ENCODE data around the gene COL11A2.
A peak's percentile ranks its signal among the peaks of the same experiment; 100 is the strongest.

The COL11A2 gene

GRCh38 chr6:33124947-33125346 lies 67.3 kb downstream of the COL11A2 start:
- Mint-ChIP-seq H3K4me1 (ENCODE audit: low read depth) (peaks cover 26% of the 10 kb centered on the region), H3K36me3 (ENCODE audit: low read depth) (peaks cover 1% of the 10 kb centered on the region), H3K9me3 (peaks cover 9% of the 10 kb centered on the region), H3K27me3 (ENCODE audit: low read depth) (peaks cover 18% of the 10 kb centered on the region), H3K27ac (no peak overlapping the region), H3K4me3 (no peak overlapping the region)
- DNase-seq (ENCODE audit: low spot score): no peak

- H3K9me3 Mint-ChIP-seq: peaks cover 9% of the 10 kb centered on the region
- no peak overlapping the region for H3K4me3 Mint-ChIP-seq
- H3K4me1 Mint-ChIP-seq (ENCODE audit: low read depth): peaks cover 23% of the 10 kb centered on the region
- peaks cover 1% of the 10 kb centered on the region for H3K36me3 Mint-ChIP-seq (ENCODE audit: low read depth)
- peaks cover 21% of the 10 kb centered on the region for H3K27me3 Mint-ChIP-seq (ENCODE audit: low read depth)
- no peak for DNase-seq (ENCODE audit: low spot score)
- no peak overlapping the region for H3K27ac Mint-ChIP-seq
Observed at GRCh38 chr6:33124525-33124901, 67.8 kb downstream of the COL11A2 start.

GRCh38 chr6:33123732-33124524 lies 68.3 kb downstream of the COL11A2 start:
- H3K4me1 Mint-ChIP-seq (ENCODE audit: low read depth): peaks cover 17% of the 10 kb centered on the region

GRCh38 chr6:33123181-33123580 lies 69.1 kb downstream of the COL11A2 start:
- no peak overlapping the region for H3K27ac Mint-ChIP-seq
- H3K36me3 Mint-ChIP-seq (ENCODE audit: low read depth): peaks cover 1% of the 10 kb centered on the region
- DNase-seq (ENCODE audit: low spot score): no peak
- H3K9me3 Mint-ChIP-seq: peaks cover 9% of the 10 kb centered on the region
- H3K27me3 Mint-ChIP-seq (ENCODE audit: low read depth): peaks cover 33% of the 10 kb centered on the region
- H3K4me1 Mint-ChIP-seq (ENCODE audit: low read depth): peaks cover 9% of the 10 kb centered on the region
- no peak overlapping the region for H3K4me3 Mint-ChIP-seq

More at GRCh38 chr6:33123732-33124524, 68.3 kb downstream of the COL11A2 start:
- H3K9me3 Mint-ChIP-seq: peaks cover 9% of the 10 kb centered on the region
- H3K4me3 Mint-ChIP-seq: no peak overlapping the region
- H3K27me3 Mint-ChIP-seq (ENCODE audit: low read depth): peaks cover 27% of the 10 kb centered on the region
- no peak for DNase-seq (ENCODE audit: low spot score)
- peaks cover 1% of the 10 kb centered on the region for H3K36me3 Mint-ChIP-seq (ENCODE audit: low read depth)
- H3K27ac Mint-ChIP-seq: no peak overlapping the region

GRCh38 chr6:33120001-33120400 lies 72.3 kb downstream of the COL11A2 start:
- Mint-ChIP-seq H3K27ac (no peak overlapping the region), H3K4me3 (no peak overlapping the region), H3K36me3 (ENCODE audit: low read depth) (peaks cover 1% of the 10 kb centered on the region), H3K27me3 (ENCODE audit: low read depth) (peaks cover 65% of the 10 kb centered on the region), H3K9me3 (peaks cover 9% of the 10 kb centered on the region), H3K4me1 (ENCODE audit: low read depth) (peaks cover 14% of the 10 kb centered on the region)
- no peak for DNase-seq (ENCODE audit: low spot score)

GRCh38 chr6:33118525-33119123 lies 73.6 kb downstream of the COL11A2 start:
- no peak overlapping the region for H3K4me3 Mint-ChIP-seq

GRCh38 chr6:33117811-33118277 lies 74.4 kb downstream of the COL11A2 start:
- Mint-ChIP-seq H3K36me3 (ENCODE audit: low read depth) (no peaks in the 10 kb centered on the region), H3K4me1 (ENCODE audit: low read depth) (peaks cover 15% of the 10 kb centered on the region), H3K4me3 (no peak overlapping the region), H3K27me3 (ENCODE audit: low read depth) (peaks cover 80% of the 10 kb centered on the region), H3K9me3 (no peaks in the 10 kb centered on the region), H3K27ac (no peak overlapping the region)
- no peak for DNase-seq (ENCODE audit: low spot score)

More at GRCh38 chr6:33118525-33119123, 73.6 kb downstream of the COL11A2 start:
- peaks cover 78% of the 10 kb centered on the region for H3K27me3 Mint-ChIP-seq (ENCODE audit: low read depth)
- no peak for DNase-seq (ENCODE audit: low spot score)
- no peaks in the 10 kb centered on the region for H3K36me3 Mint-ChIP-seq (ENCODE audit: low read depth)
- H3K9me3 Mint-ChIP-seq: peaks cover 5% of the 10 kb centered on the region
- no peak overlapping the region for H3K27ac Mint-ChIP-seq
- H3K4me1 Mint-ChIP-seq (ENCODE audit: low read depth): peaks cover 15% of the 10 kb centered on the region

GRCh38 chr6:33116841-33117711 lies 75.2 kb downstream of the COL11A2 start:
- H3K27ac Mint-ChIP-seq: no peak overlapping the region
- DNase-seq (ENCODE audit: low spot score): no peak
- no peaks in the 10 kb centered on the region for H3K36me3 Mint-ChIP-seq (ENCODE audit: low read depth)
- no peaks in the 10 kb centered on the region for H3K9me3 Mint-ChIP-seq
- H3K4me1 Mint-ChIP-seq (ENCODE audit: low read depth): peaks cover 15% of the 10 kb centered on the region
- peaks cover 87% of the 10 kb centered on the region for H3K27me3 Mint-ChIP-seq (ENCODE audit: low read depth)
- H3K4me3 Mint-ChIP-seq: peak overlapping the region; percentile 23

GRCh38 chr6:33116417-33116816 lies 75.8 kb downstream of the COL11A2 start:
- Mint-ChIP-seq H3K27me3 (ENCODE audit: low read depth) (peaks cover 86% of the 10 kb centered on the region), H3K36me3 (ENCODE audit: low read depth) (no peaks in the 10 kb centered on the region), H3K9me3 (no peaks in the 10 kb centered on the region), H3K4me1 (ENCODE audit: low read depth) (peaks cover 15% of the 10 kb centered on the region), H3K27ac (no peak overlapping the region), H3K4me3 (no peak overlapping the region)
- DNase-seq (ENCODE audit: low spot score): no peak

- no peak for DNase-seq (ENCODE audit: low spot score)
- H3K27ac Mint-ChIP-seq: no peak overlapping the region
- H3K36me3 Mint-ChIP-seq (ENCODE audit: low read depth): no peaks in the 10 kb centered on the region
- H3K9me3 Mint-ChIP-seq: no peaks in the 10 kb centered on the region
- H3K4me3 Mint-ChIP-seq: no peak overlapping the region
- peaks cover 15% of the 10 kb centered on the region for H3K4me1 Mint-ChIP-seq (ENCODE audit: low read depth)
- H3K27me3 Mint-ChIP-seq (ENCODE audit: low read depth): peaks cover 88% of the 10 kb centered on the region
Observed at GRCh38 chr6:33114406-33114805, 77.9 kb downstream of the COL11A2 start.

GRCh38 chr6:33113755-33114154 lies 78.5 kb downstream of the COL11A2 start:
- Mint-ChIP-seq H3K4me3 (no peak overlapping the region), H3K27me3 (ENCODE audit: low read depth) (peaks cover 87% of the 10 kb centered on the region), H3K9me3 (no peaks in the 10 kb centered on the region), H3K36me3 (ENCODE audit: low read depth) (no peaks in the 10 kb centered on the region), H3K27ac (no peak overlapping the region), H3K4me1 (ENCODE audit: low read depth) (peaks cover 15% of the 10 kb centered on the region)
- no peak for DNase-seq (ENCODE audit: low spot score)

All from T-helper 2 cell treated with Interferon-gamma antibody and Interleukin-4, amounts not matched to agents 5 μg/mL and 100 μg/mL, for 36 hours (primary cell).